PFSK-1 (cell line): ENCODE measurements around the gene EIF2AK3.

Experiments used
- FOXP2 ChIP-seq: optimal IDR thresholded peaks from 2 replicates; pipeline ENCODE3; 2011; ENCODE audit warnings: borderline replicate concordance, control low read depth, inconsistent platforms; ENCODE audit not compliant: insufficient read depth; ENCODE audit errors: extremely low read length, extremely low read depth
- POLR2AphosphoS5 ChIP-seq: IDR thresholded peaks from 2 replicates; pipeline ENCODE4 v1.6.1; 2012; ENCODE audit warnings: low read depth, mild to moderate bottlenecking, control low read depth, low read length, moderate library complexity
- REST ChIP-seq, 2 experiments: IDR thresholded peaks; 2 replicates each; pipeline versions ENCODE4 v1.6.1 to v1.8.0; 2011 to 2012; ENCODE audit warnings: low read depth in 2 of 2, low read length in 2 of 2, control low read depth in 1 of 2, inconsistent platforms in 1 of 2, mild to moderate bottlenecking in 1 of 2, moderate library complexity in 1 of 2; ENCODE audit not compliant: insufficient read depth in 1 of 2
- SIN3A ChIP-seq: IDR thresholded peaks from 2 replicates; pipeline ENCODE4 v1.6.1; 2012; ENCODE audit warnings: mild to moderate bottlenecking, low read length, moderate library complexity, borderline replicate concordance; ENCODE audit not compliant: insufficient read depth
- TAF1 ChIP-seq: IDR thresholded peaks from 2 replicates; pipeline ENCODE4 v1.6.1; 2012; ENCODE audit warnings: low read length, control low read depth, borderline replicate concordance; ENCODE audit not compliant: insufficient read depth

EIF2AK3 gene

GRCh38 chr2:88538362-88538917, 88.8 kb downstream of the EIF2AK3 start:
- TF ChIP-seq POLR2AphosphoS5 (no peak), SIN3A (no peak), FOXP2 (no peak), REST (IDR thresholded peaks at IDR 0.05; ENCODE audit: insufficient read depth in 1 of 2, low read depth in 2 of 2, low read length in 2 of 2) (no peak), TAF1 (no peak)

GRCh38 chr2:88537640-88538039, 89.6 kb downstream of the EIF2AK3 start:
- TF ChIP-seq REST (IDR thresholded peaks at IDR 0.05; ENCODE audit: insufficient read depth in 1 of 2, low read depth in 2 of 2, low read length in 2 of 2) = no peak
- no peak for TF ChIP-seq FOXP2
- no peak for TF ChIP-seq TAF1
- no peak for TF ChIP-seq POLR2AphosphoS5
- TF ChIP-seq SIN3A = no peak

- no peak for TF ChIP-seq REST (IDR thresholded peaks at IDR 0.05; ENCODE audit: insufficient read depth in 1 of 2, low read depth in 2 of 2, low read length in 2 of 2)
- no peak for TF ChIP-seq POLR2AphosphoS5
- no peak for TF ChIP-seq FOXP2
- TF ChIP-seq SIN3A = no peak
- TF ChIP-seq TAF1 = no peak
These were observed 97.2 kb downstream of the EIF2AK3 start for GRCh38 chr2:88530081-88530480.

GRCh38 chr2:88521445-88522073, 105.7 kb downstream of the EIF2AK3 start:
- TF ChIP-seq POLR2AphosphoS5 = no peak
- TF ChIP-seq TAF1 = no peak

GRCh38 chr2:88517759-88518201, 109.5 kb downstream of the EIF2AK3 start:
- no peak for TF ChIP-seq POLR2AphosphoS5
- no peak for TF ChIP-seq SIN3A
